AG10803 (cell line): ENCODE data around the gene RLF.

Experiments
- DNase-seq: peaks from one replicate; pipeline ENCODE4 v3.0.0; 2010; ENCODE audit warnings: low read depth
- H3K4me3 ChIP-seq: 2 replicates; pipeline ENCODE4 v1.5.1; 2011; ENCODE audit warnings: mild to moderate bottlenecking, low read length, control low read depth
- CTCF ChIP-seq: conservative IDR thresholded peaks from 2 replicates; pipeline ENCODE4 v1.5.1; 2011; ENCODE audit warnings: mild to moderate bottlenecking, low read length, control low read depth, inconsistent platforms

RLF gene

GRCh38 chr1:40133839-40134238 lies 27.3 kb upstream of the RLF start:
- no peak overlapping the region for H3K4me3 ChIP-seq
- TF ChIP-seq CTCF, result no peak
- DNase-seq, result no peak

GRCh38 chr1:40140211-40140973 lies 20.8 kb upstream of the RLF start:
- TF ChIP-seq CTCF, result no peak
- H3K4me3 ChIP-seq, result no peak overlapping the region
- peak; percentile 25 for DNase-seq

GRCh38 chr1:40141878-40142535 lies 19.2 kb upstream of the RLF start:
- no peak for TF ChIP-seq CTCF
- no peak overlapping the region for H3K4me3 ChIP-seq
- DNase-seq, result no peak

GRCh38 chr1:40143891-40144575 lies 17.2 kb upstream of the RLF start:
- TF ChIP-seq CTCF, result peak; percentile 90
- no peak overlapping the region for H3K4me3 ChIP-seq
- DNase-seq, result peak; percentile 60

- DNase-seq, result no peak
- no peak for TF ChIP-seq CTCF
- H3K4me3 ChIP-seq, result no peak overlapping the region
Observed at GRCh38 chr1:40151457-40152079, 9.6 kb upstream of the RLF start.

GRCh38 chr1:40153073-40153770 lies 8.0 kb upstream of the RLF start:
- peak; percentile 89 for TF ChIP-seq CTCF
- no peak overlapping the region for H3K4me3 ChIP-seq
- peak; percentile 71 for DNase-seq
